ENCODE results near the gene GPR17.

Gene GPR17

DNA sequence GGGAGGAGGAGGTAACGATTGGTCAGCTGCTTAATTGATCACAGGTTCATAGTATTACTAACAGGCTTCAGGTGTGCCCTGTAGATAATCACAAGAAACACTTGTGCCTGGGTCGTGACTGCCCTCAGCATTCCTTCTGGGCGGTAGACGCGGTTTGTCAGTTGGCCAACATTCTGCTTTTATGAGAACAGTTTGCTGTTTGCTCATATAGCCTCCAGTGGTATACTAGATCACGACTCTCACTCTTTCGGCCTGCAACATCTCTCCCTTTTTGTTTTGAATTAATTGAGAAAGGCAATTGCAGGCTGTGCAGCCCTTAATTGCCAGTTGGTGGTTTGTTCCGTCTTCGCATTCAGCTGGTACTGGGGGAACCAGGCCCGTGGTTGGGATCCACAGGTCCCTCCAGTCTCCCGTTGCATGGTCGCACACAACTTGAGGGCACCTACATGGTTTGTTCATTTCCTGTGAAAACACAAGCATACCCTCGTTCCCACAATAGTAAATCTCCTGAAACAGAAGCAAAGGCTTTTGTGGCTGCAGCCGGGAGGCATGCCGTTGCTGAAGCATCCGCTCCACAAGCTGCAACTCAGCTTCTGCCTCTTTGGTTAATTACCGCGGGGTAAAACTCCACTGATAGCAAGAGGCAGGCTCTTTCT is 30.3 kb upstream of the GPR17 start:
- no peak for DNase-seq

DNA sequence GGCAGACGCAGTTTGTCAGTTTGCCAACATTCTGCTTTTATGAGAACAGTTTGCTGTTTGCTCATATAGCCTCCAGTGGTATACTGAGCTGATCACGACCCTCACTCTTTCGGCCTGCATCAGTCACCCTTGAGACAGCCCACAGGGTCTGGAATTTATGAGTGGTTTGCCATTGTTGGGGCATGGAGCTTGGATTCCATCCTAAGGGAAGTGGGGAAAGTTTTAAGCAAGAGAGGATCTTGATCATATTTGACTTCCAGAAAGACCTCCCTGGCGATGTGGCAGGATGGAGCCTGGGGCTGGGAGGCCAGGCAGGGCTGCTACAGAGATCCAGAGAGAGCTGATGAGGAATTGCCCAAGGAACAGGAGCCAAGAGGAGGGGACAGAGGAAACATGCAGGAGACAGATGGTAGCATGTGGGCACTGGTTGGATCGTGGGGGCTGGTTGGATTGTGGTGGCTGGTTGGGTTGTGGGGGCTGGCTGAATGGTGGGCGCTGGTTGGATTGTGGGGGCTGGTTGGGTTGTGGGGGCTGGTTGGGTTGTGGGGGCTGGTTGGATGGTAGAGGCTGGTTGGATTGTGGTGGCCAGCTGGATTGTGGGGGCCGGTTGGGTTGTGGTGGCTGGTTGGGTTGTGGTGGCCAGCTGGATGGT is 27.3 kb upstream of the GPR17 start:
- DNase-seq, result no peak

DNA sequence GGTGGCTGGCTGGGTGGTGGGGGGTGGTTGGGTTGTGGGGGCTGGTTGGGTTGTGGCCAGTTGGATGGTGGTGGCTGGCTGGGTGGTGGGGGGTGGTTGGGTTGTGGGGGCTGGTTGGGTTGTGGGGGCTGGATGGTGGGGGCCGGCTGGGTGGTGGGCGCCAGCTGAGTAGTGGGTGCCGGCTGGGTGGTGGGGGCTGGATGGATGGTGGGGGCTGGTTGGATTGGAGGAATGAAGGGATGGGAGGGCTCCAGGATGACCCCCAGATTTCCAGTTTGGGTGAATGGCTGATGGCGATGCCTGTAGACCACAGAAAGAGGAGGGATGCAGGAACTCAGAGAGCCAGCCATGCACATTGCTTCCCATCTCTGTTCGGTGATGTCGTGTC is 26.8 kb upstream of the GPR17 start:
- no peak for DNase-seq

DNA sequence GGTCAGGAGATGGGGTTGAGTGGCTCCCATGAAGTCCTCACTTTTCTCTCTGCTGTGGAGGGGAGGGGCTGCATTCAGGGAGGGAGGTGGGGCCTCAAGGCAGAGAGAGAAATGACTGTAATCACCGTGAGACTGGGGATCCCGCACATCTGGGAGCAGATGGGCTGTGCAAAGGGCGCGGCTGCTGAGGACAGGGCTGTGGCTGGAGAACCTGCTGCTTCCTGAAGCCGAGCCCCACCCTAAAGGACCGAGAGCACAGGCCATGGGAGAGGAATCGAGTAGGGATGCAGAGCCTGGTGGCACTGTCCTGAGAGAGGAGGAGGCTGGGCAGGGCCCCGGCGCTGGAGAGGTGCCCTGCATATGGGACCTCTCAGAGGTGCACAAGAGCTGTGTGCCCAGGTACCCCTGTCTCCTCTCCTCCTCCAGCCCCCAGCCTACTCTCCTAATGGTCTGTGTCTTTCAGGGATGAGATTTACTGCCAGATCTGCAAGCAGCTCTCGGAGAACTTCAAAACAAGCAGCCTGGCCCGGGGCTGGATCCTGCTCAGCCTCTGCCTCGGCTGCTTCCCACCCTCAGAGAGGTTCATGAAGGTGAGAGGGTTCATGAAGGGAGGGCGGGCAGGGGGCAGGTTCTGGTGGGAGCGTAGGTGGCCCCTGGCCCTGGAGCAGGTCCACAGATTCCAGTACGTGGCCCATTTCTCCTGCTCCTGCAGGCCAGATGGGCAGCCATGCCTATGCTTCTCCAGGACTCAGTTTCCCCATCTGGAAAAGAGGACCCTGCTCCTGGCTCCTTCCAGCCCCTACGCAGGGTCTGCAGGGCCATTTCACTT is 25.9 kb upstream of the GPR17 start:
- no peak for DNase-seq

DNA sequence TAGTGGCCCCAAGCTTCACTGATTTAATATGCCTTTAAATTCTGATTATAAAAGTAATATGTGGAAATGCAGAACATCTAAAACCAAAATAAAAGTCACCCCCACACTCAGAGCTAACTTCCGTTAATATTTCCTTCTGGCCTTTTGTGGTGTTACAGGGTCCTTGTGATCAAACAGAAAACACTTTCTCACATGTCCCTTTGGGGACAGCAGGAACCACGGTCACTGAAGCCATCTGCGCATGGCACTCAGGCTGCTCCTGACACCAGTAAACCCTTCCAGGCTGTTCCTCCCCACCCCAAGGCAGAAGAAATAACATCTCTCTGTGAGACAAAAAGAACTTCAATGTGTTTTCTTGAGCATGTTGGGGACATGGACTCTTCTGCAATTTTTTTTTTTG is 25.1 kb upstream of the GPR17 start:
- no peak for DNase-seq

DNA sequence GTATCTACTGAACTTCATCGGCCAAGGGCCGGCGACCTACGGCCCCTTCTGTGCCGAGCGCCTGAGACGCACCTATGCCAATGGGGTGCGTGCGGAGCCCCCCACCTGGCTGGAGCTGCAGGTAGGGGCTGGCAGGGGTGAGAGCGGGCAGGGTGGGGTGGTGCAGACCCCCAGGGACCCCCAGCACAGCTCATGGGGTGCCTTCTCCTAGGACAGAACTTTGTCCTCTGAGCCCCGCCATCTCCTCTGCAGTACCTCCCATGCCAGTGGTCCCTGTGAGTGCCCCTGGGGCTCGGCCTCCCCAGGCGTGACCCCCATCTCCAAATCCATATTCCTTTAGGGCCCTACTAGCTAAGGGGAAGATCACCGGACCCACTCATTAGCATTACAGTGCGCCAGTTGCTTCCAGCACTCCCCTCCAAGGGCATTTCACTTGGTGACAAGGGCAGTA is 23.9 kb upstream of the GPR17 start:
- no peak for DNase-seq

DNA sequence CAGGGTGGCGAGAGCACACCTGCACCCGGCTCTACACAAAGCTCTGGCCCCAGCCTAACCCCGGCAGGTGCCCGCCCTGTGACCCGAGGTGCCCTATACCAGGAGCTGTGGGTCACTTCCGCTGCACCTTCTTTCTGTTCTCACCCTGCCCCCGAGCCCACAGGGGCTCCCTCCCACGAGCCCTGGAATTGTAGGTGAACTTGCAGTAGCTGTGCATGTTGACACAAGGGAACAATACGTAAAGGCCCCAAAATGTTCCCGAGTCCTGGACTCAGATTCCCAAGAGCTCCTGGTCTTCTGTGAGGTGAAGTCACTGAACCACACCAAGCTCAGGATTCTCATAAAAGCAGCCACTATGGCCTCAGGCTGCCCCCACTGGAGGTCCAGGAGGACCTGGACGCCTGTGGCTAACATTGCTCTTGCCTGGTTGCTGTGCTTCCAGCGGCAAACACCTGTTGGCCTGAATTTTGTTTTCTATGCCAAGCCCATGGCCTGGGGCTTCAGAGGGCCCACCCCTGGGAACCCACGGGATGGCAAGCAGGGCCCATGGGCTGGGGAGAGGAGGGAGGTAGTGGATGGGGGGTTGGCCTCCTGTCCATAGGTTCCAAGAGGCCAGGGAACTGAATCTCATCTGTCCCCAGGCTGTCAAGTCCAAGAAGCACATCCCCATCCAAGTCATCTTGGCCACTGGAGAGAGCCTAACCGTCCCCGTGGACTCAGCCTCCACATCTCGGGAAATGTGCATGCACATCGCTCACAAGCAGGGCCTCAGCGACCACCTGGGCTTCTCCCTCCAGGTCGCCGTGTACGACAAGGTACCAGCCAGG is 23.2 kb upstream of the GPR17 start:
- no peak for DNase-seq

DNA sequence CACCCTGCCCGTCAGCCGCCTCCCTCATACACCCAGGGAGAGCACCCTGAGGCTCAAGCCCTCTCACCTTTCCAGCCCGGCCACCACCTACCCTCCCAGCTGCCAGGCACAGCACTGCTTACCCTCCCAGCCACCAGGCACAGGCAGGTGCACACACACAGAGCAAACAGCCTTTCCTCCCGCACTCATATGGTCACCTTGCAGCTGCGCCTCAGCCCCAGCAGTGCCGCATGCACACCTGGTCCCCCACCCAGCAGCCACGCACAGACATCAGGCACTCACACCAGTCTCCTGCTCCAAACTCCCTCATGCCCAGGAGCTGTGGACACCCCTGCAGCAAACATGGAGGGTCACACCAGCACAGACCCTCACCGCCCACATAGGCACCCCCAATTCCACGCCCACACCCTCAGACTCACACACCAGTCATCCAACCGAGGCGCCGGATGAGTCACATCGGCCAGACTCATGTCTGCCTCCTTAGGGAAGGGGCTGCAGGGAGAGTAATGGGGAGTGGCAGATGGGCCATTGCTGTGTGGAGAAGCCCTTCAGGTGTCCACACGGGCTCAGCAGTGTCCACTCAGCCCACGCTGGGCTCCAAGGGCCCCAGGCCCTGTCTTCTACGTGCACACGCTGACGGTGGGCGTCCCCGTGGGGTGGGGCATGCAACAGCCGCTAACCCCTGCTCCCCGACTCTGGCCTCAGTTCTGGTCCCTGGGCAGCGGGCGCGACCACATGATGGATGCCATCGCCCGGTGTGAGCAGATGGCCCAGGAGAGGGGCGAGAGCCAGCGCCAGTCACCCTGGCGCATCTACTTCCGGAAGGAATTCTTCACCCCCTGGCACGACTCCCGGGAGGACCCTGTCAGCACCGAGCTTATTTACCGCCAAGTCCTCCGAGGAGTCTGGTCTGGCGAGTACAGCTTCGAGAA is 22.3 kb upstream of the GPR17 start:
- peak; percentile 42 for DNase-seq

DNA sequence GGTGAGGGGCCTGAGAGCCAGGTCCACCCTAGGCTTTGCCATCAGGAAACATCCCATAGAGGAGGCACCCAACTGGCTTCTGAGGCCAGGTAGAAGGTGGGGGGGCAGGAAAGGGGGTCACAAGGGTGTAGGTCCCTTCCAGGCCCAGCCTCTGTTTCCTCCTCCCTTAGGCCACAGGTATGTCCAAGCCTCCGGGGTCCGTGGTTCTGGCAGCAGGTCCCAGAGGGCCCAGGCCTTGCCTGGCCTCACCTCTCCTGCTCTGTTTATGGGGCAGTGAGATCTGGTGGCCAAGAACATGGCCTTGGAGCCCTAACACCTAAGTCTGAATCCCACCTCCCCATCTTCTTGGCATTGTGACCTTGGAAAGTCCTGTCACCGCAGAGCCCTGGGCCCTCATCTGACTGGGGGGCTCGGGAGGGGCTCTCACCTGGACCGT is 21.6 kb upstream of the GPR17 start:
- DNase-seq, result no peak

DNA sequence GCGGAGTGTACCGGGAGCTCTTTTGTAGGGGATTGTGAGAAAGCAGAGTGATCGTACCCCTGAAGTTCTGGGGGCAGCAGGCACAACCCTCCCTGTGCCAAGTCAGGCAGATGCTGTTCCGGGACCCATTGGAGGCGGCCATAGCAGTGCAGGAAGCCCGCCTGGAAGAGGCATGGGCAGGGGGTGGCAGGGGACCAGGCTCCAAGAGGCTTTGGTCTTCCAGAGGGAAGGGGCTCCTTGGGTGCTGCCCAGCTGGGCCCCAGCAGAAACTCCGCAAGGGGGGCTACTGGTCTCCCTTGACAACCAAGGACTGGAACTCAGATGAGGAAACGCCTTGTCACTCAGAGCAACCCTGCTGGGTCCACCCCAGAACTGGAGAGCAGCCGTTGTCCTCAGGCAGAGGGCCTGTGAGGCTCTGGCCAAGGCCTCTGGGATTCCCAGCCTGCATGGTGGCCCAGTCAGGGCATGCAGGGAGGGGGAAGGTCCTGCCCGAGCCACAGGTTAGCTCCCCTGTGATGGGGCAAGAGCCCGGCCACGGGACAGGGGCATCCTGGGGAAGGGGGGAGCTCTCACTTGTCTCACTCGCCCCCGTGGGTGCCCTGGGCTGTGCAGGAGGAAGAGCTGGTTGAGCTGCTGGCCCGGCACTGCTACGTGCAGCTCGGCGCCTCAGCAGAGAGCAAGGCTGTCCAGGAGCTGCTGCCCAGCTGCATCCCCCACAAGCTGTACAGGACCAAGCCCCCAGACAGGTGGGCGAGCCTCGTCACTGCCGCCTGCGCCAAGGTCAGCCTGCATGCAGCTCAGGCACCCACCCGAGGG is 21.0 kb upstream of the GPR17 start:
- DNase-seq, result no peak

DNA sequence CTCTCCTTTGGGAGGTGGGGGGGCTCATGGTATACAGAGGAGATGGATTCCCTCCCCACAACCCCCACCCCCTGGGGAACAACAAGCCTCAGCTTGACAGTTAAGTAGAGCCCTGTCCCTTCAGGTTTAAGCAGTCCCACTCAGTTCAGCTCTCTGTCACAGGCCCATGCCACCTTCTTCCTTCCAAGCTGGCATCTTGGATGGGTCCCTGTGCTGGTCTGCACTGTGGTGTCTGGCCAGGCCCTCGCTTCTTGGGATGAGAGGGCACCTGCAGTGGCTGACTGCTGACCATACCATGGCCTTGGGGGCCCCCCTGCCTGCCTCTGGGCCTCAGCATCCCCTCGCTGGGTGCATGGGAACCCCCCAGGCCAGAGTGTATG is 20.4 kb upstream of the GPR17 start:
- DNase-seq, result no peak

DNA sequence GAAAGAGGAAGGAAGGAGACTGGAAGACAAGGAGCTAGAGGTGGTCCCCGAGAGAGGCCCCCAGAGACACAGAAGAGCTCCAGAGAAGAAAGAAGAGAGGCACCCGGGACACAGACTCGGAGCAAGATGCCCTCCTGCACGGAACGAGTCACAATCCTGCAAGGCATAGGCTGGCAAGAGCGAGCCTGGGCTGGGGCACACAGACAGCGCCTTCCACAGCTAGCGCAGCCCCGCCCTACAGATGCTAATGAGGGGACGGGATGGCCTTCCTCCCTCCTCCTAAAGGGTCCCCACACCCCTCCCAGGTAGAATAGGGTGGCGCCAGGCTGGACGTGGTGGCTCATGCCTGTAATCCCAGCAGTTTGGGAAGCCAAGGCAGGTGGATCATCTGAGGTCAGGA is 19.8 kb upstream of the GPR17 start:
- DNase-seq, result no peak

DNA sequence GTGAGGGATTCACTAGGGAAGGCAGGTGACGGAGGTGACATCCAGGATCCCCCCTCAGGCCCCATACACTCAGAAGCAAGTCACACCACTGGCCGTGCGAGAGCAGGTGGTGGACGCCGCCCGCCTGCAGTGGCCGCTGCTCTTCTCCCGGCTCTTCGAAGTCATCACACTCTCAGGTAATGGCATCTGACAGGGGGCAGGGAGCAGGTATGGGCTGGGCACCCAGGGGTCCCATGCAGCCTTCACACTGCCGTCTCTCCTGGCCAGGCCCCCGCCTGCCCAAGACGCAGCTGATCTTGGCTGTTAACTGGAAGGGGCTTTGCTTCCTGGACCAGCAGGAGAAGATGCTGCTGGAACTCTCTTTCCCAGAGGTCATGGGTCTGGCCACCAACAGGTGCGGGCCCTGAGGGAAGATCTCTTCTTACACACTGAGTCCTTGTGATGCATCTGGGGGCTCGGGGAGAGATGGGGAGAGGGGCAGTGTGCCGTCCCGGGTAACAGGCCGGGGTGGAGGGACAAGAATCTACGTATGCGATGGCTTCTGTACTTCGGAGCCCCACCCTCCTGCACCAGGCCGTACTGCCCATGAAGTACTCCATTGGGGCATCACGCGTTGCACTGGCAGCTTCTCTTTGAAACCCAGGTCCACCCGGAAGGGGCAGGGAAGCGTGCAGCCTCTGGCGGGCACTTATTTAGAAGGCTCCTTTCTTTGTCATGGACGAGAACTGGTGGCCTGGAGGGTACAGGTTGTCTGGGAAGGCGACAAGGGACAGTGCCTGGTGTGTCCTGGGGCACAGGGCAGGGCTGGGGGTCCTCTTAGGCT is 18.8 kb upstream of the GPR17 start:
- no peak for DNase-seq

DNA sequence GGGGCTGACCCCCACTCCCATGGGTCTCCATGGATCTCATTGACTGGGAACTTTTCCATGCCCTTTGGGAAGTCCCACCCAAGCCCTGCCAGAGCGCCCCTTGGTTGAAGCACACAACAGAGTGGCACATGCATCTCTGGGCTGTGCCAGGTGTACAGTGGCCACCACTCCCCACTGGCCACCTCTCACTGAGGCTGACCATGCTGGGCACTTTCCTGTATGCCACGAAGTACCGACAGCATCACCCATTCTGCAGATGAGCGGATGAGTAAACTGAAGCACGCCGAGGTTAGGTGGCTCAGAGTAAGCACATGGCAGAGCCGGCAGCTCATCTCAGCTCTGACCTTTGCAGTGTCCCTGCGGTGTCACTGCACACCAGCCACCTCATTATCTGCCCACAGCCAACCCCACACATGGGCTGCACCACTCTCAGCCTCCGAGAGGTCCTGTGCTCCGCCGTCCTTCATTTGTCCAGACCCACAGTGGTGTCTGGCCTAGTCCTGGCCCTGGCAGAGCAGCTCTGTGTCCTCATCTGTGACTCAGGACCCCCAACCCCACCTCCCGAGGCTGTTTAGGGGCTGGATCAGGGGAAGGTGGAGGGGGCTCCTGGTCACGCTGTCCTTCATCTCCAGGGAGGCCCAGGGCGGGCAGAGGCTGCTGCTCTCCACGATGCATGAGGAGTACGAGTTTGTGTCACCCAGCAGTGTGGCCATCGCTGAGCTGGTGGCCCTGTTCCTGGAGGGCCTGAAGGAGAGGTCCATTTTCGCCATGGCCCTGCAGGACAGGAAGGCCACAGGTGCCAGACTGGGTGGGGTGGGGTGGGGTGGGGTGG is 18.0 kb upstream of the GPR17 start:
- no peak for DNase-seq

DNA sequence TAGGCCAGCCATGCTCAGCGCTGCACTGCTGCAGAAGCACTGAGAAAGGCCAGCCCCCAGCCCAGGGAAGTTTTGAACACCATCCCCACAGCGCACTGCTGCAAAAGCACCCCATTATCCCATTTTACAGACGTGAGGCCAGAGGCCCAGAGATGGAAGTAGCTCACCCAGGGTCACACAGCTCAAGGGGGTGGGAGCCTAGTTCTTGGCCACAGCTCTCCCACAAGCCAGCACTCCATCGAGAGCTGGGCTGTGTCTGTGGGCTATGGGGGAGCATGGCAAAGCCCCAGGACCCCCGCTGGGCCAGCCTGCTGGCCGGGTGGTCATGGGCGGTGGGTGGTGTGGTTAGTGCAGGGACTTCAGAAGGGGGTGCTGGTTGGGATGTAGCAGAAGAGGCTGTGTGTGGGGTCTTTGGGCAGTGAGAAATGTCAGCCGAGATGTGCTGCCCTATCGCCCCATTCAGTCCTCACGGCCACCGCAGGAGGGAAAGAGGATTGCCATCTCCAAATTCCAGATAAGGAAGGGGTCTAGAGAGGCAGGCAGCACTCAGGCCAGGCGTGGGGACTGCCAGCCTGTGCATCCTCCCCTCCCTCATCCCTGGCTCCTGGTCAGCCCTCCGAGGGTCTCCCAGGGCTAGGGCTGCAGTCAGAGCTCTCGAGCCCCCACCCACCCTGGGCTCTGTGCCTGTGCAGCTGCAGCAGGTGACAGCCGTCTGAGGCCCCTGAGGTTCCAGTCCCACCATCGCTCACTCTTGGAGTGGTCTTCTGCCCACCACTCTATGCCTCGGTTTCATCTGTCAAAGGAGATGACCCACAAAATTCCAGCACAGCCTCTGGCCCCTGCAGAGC is 17.0 kb upstream of the GPR17 start:
- no peak for DNase-seq

DNA sequence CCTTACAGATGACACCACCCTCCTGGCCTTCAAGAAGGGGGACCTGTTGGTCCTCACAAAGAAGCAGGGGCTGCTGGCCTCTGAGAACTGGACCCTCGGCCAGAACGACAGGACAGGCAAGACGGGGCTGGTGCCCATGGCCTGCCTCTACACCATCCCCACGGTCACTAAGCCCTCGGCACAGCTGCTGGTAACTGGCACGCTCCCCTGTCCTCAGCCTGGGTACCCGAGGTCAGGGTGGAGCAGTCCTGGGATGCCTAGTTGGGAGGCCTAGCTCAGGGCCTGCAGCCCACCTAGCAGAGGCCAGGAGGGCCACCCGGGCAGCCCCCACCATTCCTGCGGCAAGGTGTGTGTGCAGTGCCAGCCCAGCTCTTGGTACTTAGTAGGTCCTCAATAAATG is 16.3 kb upstream of the GPR17 start:
- DNase-seq, result no peak

DNA sequence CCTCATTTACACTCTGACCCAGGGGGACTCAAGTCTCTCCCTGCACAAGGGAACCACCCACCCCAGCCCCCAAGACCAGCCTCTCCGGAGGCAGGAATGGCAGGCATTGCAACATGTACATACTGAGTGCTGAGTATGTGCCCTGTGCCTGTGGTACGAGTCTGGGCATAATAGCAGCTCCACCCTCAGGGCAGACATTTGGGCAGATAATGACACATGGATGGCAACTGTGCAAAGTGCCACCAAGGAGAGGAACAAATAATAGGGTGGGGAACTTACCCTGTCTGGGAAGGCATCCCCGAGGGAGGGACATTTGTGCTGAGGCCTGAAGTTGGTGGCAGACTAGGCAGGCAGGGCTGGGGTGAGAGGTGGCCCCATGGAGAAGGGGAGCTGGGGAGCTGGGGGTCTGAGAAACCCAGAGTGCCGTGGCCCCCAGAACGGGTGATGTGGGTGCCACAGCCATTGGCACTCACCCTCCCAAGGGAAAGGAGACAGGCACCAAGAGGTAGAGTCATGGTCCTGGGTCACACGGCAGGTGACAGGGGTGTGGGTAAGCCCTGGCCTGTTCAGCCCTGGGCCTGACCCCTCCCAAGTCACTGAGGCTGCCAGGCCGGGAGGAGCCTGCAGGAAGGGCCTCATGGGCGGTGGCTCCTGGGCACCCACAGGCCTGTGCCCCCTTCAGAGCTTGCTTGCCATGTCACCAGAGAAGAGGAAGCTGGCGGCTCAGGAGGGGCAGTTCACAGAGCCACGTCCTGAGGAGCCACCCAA is 15.7 kb upstream of the GPR17 start:
- DNase-seq, result peak; percentile 65

Data from NCI-H69 (cell line).